CD14-positive monocyte (primary cell): ENCODE measurements around the gene RAPGEF1. TPM values are rescaled to one million over a fixed set of nuclear protein-coding genes. Genes with fewer than 3 reads are reported as not detected.

ENCODE experiments used
- DNase-seq, 3 donors: peaks; one replicate each; pipeline ENCODE4 v3.0.0-alpha.2; 2011 to 2022
- H2AFZ ChIP-seq: 2 replicates; pipeline ENCODE4 v1.6.0; 2012; ENCODE audit warnings: mild to moderate bottlenecking, low read depth, low read length, inconsistent platforms; ENCODE audit not compliant: insufficient read depth, poor library complexity, severe bottlenecking
- H3K27ac ChIP-seq, 2 donors: 1 replicate in 1 of 2; 2 replicates in 1 of 2; pipeline ENCODE4 v1.5.1; 2012 to 2013; ENCODE audit warnings: low read length in 2 of 2, control low read depth in 1 of 2, inconsistent platforms in 1 of 2, low read depth in 1 of 2, mild to moderate bottlenecking in 1 of 2
- H3K27me3 ChIP-seq, 2 donors: one replicate each; pipeline versions ENCODE4 v1.6.0 to v1.6.1; 2011 to 2013; ENCODE audit warnings: low read length in 2 of 2; ENCODE audit not compliant: control insufficient read depth in 2 of 2, insufficient read depth in 2 of 2
- H3K36me3 ChIP-seq, 2 donors: replicated peaks in 1 of 2; 1 replicate in 1 of 2; 2 replicates in 1 of 2; pipeline versions ENCODE4 v1.5.1 to v1.6.1; 2012 to 2013; ENCODE audit warnings: low read length in 2 of 2, control low read depth in 1 of 2, inconsistent platforms in 1 of 2, mild to moderate bottlenecking in 1 of 2; ENCODE audit not compliant: insufficient read depth in 2 of 2, control insufficient read depth in 1 of 2
- H3K4me1 ChIP-seq, 2 donors: 1 replicate in 1 of 2; 2 replicates in 1 of 2; pipeline versions ENCODE4 v1.5.1 to v1.6.1; 2012 to 2013; ENCODE audit warnings: low read length in 2 of 2, control low read depth in 1 of 2, inconsistent platforms in 1 of 2, mild to moderate bottlenecking in 1 of 2, moderate library complexity in 1 of 2; ENCODE audit not compliant: insufficient read depth in 2 of 2, control insufficient read depth in 1 of 2
- H3K4me2 ChIP-seq: replicated peaks from 2 replicates; pipeline ENCODE3; 2012; ENCODE audit warnings: low read length, moderate library complexity, mild to moderate bottlenecking; ENCODE audit not compliant: poor library complexity, severe bottlenecking; ENCODE audit errors: extremely low read depth
- H3K4me3 ChIP-seq, 3 experiments: fragments of 200-600 bp in 1 of 3; sonication (generic) in 1 of 3; replicated peaks in 1 of 3; 1 replicate in 2 of 3; 2 replicates in 1 of 3; pipeline ENCODE4 v1.5.1; 2011 to 2013; ENCODE audit warnings: low read length in 3 of 3, mild to moderate bottlenecking in 3 of 3, control low read depth in 2 of 3, low read depth in 2 of 3, inconsistent platforms in 1 of 3, moderate library complexity in 1 of 3
- H3K79me2 ChIP-seq: 2 replicates; pipeline ENCODE4 v1.6.0; 2012; ENCODE audit warnings: mild to moderate bottlenecking, control low read depth, inconsistent platforms, low read length, moderate library complexity; ENCODE audit not compliant: insufficient read depth
- H3K9ac ChIP-seq: 2 replicates; pipeline ENCODE4 v1.6.0; 2017; ENCODE audit warnings: low read length, mild to moderate bottlenecking; ENCODE audit not compliant: insufficient read depth, poor library complexity, severe bottlenecking
- H3K9me3 ChIP-seq, 2 donors: replicated peaks in 1 of 2; 1 replicate in 1 of 2; 2 replicates in 1 of 2; pipeline versions ENCODE4 v1.5.1 to v1.6.1; 2012 to 2013; ENCODE audit warnings: low read length in 2 of 2, control low read depth in 1 of 2; ENCODE audit not compliant: control insufficient read depth in 1 of 2, insufficient read depth in 1 of 2
- H4K20me1 ChIP-seq: 2 replicates; pipeline ENCODE4 v1.6.0; 2012; ENCODE audit warnings: mild to moderate bottlenecking, low read length, control low read depth, moderate library complexity; ENCODE audit not compliant: insufficient read depth
- H3K27ac Mint-ChIP-seq, 7 donors: one replicate each; pipeline ENCODE4 v1.8.0; 2020; ENCODE audit warnings: mild to moderate bottlenecking in 7 of 7, mixed read lengths in 7 of 7, moderate library complexity in 6 of 7, inconsistent platforms in 2 of 7
- H3K27me3 Mint-ChIP-seq, 3 donors: one replicate each; pipeline ENCODE4 v1.8.0; 2021 to 2022; ENCODE audit warnings: low read depth in 3 of 3, mild to moderate bottlenecking in 3 of 3, mixed read lengths in 3 of 3, moderate library complexity in 3 of 3, inconsistent platforms in 1 of 3
- H3K36me3 Mint-ChIP-seq, 2 donors: one replicate each; pipeline ENCODE4 v1.8.0; 2020; ENCODE audit warnings: mixed read lengths in 2 of 2, inconsistent platforms in 1 of 2, mild to moderate bottlenecking in 1 of 2
- H3K4me1 Mint-ChIP-seq: one replicate; pipeline ENCODE4 v1.8.0; 2020; ENCODE audit warnings: mild to moderate bottlenecking, mixed read lengths
- H3K4me3 Mint-ChIP-seq, 2 donors: one replicate each; pipeline ENCODE4 v1.8.0; 2020; ENCODE audit warnings: mild to moderate bottlenecking in 2 of 2, mixed read lengths in 2 of 2, moderate library complexity in 1 of 2
- H3K9me3 Mint-ChIP-seq, 7 donors: one replicate each; pipeline ENCODE4 v1.8.0; 2020 to 2022; ENCODE audit warnings: mixed read lengths in 7 of 7, mild to moderate bottlenecking in 6 of 7, moderate library complexity in 6 of 7, inconsistent platforms in 2 of 7
- CTCF ChIP-seq: fragments of 200-600 bp; IDR thresholded peaks from one replicate; pipeline ENCODE4 v1.8.0; 2022; ENCODE audit warnings: antibody characterized with exemption, mild to moderate bottlenecking
- WGBS: methylation state at CpG from one replicate; pipeline ENCODE4 v1.1.5; 2013; ENCODE audit warnings: missing lambda C conversion rate; ENCODE audit not compliant: insufficient coverage; 5-methylcytosine and 5-hydroxymethylcytosine counted together
- intact Hi-C, 2 donors: fragments of 100-400 bp; cut with micrococcal nuclease; formaldehyde crosslinking; loops; one replicate each; pipeline versions ENCODE4 v1.15.0 to v1.15.1; 2023
- polyA plus RNA-seq, 3 donors: library from polyadenylated mRNA; depleted of rRNA in 1 of 3; unstranded in 2 of 3; stranded (reverse) in 1 of 3; fragments of 300-500 nt in 2 of 3; fragments of >200 nt in 1 of 3; fragmentation: Illumina TruSeq in 2 of 3; gene quantifications; 1 replicate in 2 of 3; 2 replicates in 1 of 3; pipeline ENCODE4 v1.2.3, GENCODE V29; 2012 to 2021

RAPGEF1 gene
- polyA plus RNA-seq, 3 donors = 1.7 to 71.7 (median 3.0) TPM

- DNase-seq = no peak
- Mint-ChIP-seq H3K27ac (peak overlapping the region; percentile 46 to 96 (median 90)), H3K4me1 (peaks cover 71% of the 10 kb centered on the region), H3K27me3 (peaks cover 0 to 1% (median 0%) of the 10 kb centered on the region in 3 donors), H3K9me3 (no peaks in the 10 kb centered on the region), H3K36me3 (peaks cover 25 to 59% of the 10 kb centered on the region in 2 donors), H3K4me3 (peak overlapping the region; percentile 52 to 78)
- no peak for TF ChIP-seq CTCF
- H4K20me1 ChIP-seq = peaks cover 13% of the 10 kb centered on the region
- H2AFZ ChIP-seq = no peak overlapping the region
- WGBS = 4% methylated on average over 6 of the region's 9 CpGs
- peak overlapping the region; percentile 49 to 77 for H3K27ac ChIP-seq
- no peak overlapping the region for H3K9ac ChIP-seq
- H3K27me3 ChIP-seq = no peaks in the 10 kb centered on the region
- no peaks in the 10 kb centered on the region for H3K36me3 ChIP-seq
- peaks cover 95% of the 10 kb centered on the region for H3K79me2 ChIP-seq
- no peaks in the 10 kb centered on the region for H3K9me3 ChIP-seq
- peak overlapping the region; percentile 19 for H3K4me2 ChIP-seq
- H3K4me3 ChIP-seq = peak overlapping the region in 1 of 3 experiments; percentile 12
- intact Hi-C loops = no loop called here
- H3K4me1 ChIP-seq = peaks cover 51 to 59% of the 10 kb centered on the region in 2 donors
Observed at GRCh38 chr9:131677444-131678180, 62.3 kb downstream of the RAPGEF1 start.

DNA sequence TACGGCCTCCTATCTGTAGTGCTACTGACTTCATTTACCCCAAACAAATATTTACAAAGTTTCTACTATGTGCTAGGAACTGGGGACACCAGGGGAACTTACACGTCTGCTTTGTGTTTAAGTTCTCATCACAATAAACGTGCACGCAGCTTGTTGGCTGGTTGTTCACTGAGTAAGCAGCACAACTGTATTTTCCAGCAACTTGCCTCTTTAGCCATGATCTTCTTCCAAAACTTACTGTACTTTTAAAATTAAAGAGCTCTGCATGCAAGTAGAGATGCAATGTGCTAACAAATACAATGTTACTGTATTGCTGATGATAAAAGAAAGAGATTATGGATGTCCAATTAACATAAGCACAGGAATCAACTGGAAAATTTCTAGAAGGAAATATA, 62.8 kb downstream of the RAPGEF1 start:
- Histone ChIP-seq H3K27ac (peak overlapping the region in 1 of 2 donors; percentile 77), H3K27me3 (no peaks in the 10 kb centered on the region), H4K20me1 (peaks cover 18% of the 10 kb centered on the region), H3K9ac (no peak overlapping the region), H3K4me3 (peak overlapping the region in 1 of 3 experiments; percentile 12), H3K9me3 (no peaks in the 10 kb centered on the region), H3K4me2 (peak overlapping the region; percentile 19), H3K79me2 (peaks cover 95% of the 10 kb centered on the region), H3K36me3 (no peaks in the 10 kb centered on the region), H3K4me1 (peaks cover 48 to 54% of the 10 kb centered on the region in 2 donors), H2AFZ (no peak overlapping the region)
- no peak for DNase-seq
- intact Hi-C loops = no loop called here
- H3K27me3 Mint-ChIP-seq = peaks cover 0 to 1% (median 0%) of the 10 kb centered on the region in 3 donors
- 100% methylated on average over 3 of the region's 4 CpGs for WGBS
- peak overlapping the region in 1 of 2 donors; percentile 78 for H3K4me3 Mint-ChIP-seq
- H3K27ac Mint-ChIP-seq = peak overlapping the region in 3 of 7 donors; percentile 90 to 96 (median 91)
- peaks cover 29 to 58% of the 10 kb centered on the region in 2 donors for H3K36me3 Mint-ChIP-seq
- H3K9me3 Mint-ChIP-seq = no peaks in the 10 kb centered on the region
- peaks cover 71% of the 10 kb centered on the region for H3K4me1 Mint-ChIP-seq
- no peak for TF ChIP-seq CTCF
